HepG2 (cell line): ENCODE measurements around the gene OSGEPL1. TPM values are rescaled to one million over a fixed set of nuclear protein-coding genes. Genes with fewer than 3 reads are reported as not detected.
A peak's percentile ranks its signal among the peaks of the same experiment; 100 is the strongest.

ENCODE experiments used
- GMEB2 ChIP-seq: IDR thresholded peaks from 2 replicates; pipeline ENCODE4 v1.6.1; 2016; ENCODE audit warnings: missing biosample characterization, missing genetic modification reagents, low read depth
- HOXA7 ChIP-seq: sonication (generic); formaldehyde crosslinking; IDR thresholded peaks from 2 replicates; pipeline ENCODE4 v1.8.1; 2022; ENCODE audit warnings: mild to moderate bottlenecking, missing genetic modification reagents, moderate library complexity
- KMT2B ChIP-seq: IDR thresholded peaks from 2 replicates; pipeline ENCODE4 v1.6.1; 2016; ENCODE audit warnings: missing genetic modification reagents, missing compliant biosample characterization
- RFXAP ChIP-seq: sonication (generic); formaldehyde crosslinking; IDR thresholded peaks from 2 replicates; pipeline ENCODE4 v1.4.0; 2020; ENCODE audit warnings: missing genetic modification reagents, borderline replicate concordance
- SMAD3 ChIP-seq: sonication (generic); formaldehyde crosslinking; IDR thresholded peaks from 2 replicates; pipeline ENCODE4 v1.4.0; 2020; ENCODE audit warnings: missing genetic modification reagents
- U2AF2 ChIP-seq: fragments of 200-400 bp; formaldehyde crosslinking; IDR thresholded peaks from 2 replicates; pipeline ENCODE4 v1.6.1; 2017; ENCODE audit warnings: low read depth, mild to moderate bottlenecking, low read length
- ZBTB2 ChIP-seq: sonication (generic); formaldehyde crosslinking; IDR thresholded peaks from 2 replicates; pipeline ENCODE4 v1.8.0; 2022; ENCODE audit warnings: low read depth, missing genetic modification reagents
- ZFY ChIP-seq: sonication (generic); formaldehyde crosslinking; IDR thresholded peaks from 2 replicates; pipeline ENCODE4 v1.4.0; 2020; ENCODE audit warnings: missing genetic modification reagents
- ZMAT3 ChIP-seq: sonication (generic); formaldehyde crosslinking; conservative IDR thresholded peaks from 2 replicates; pipeline ENCODE4 v1.7.0; 2021; ENCODE audit warnings: missing genetic modification reagents
- ZMYM3 ChIP-seq: sonication (generic); formaldehyde crosslinking; IDR thresholded peaks from 2 replicates; pipeline ENCODE4 v1.5.1; 2020; ENCODE audit warnings: mild to moderate bottlenecking, missing genetic modification reagents
- ZNF234 ChIP-seq: sonication (generic); formaldehyde crosslinking; conservative IDR thresholded peaks from 2 replicates; pipeline ENCODE4 v1.5.1; 2020; ENCODE audit warnings: mild to moderate bottlenecking, missing genetic modification reagents
- ZNF563 ChIP-seq: sonication (generic); formaldehyde crosslinking; IDR thresholded peaks from 2 replicates; pipeline ENCODE4 v1.8.0; 2022; ENCODE audit warnings: mild to moderate bottlenecking, moderate library complexity, missing genetic modification reagents
- ZNF569 ChIP-seq: sonication (generic); formaldehyde crosslinking; IDR thresholded peaks from 2 replicates; pipeline ENCODE4 v1.5.0; 2020; ENCODE audit warnings: mild to moderate bottlenecking, missing genetic modification reagents, moderate library complexity, borderline replicate concordance
- ZNF605 ChIP-seq: sonication (generic); formaldehyde crosslinking; IDR thresholded peaks from 2 replicates; pipeline ENCODE4 v1.8.0; 2022; ENCODE audit warnings: mild to moderate bottlenecking, missing genetic modification reagents
- polyA plus RNA-seq, 8 experiments: library from polyadenylated mRNA; depleted of rRNA in 3 of 8; stranded (reverse) in 7 of 8; unstranded in 1 of 8; fragments of >200 nt; fragmentation: Illumina TruSeq in 4 of 8; extraction: Trizol in 4 of 8; gene quantifications; 2 replicates each; pipeline versions ENCODE4 v1.2.1 to v1.2.3, GENCODE V29; 2011 to 2016; ENCODE audit warnings: low read depth in 4 of 8, missing spikeins in 1 of 8, mixed read lengths in 1 of 8; ENCODE audit not compliant: insufficient read depth in 1 of 8
- total RNA-seq, 5 experiments: library from RNA; depleted of rRNA; stranded (reverse); fragments of >200 nt; fragmentation: Illumina TruSeq; extraction: Trizol; gene quantifications; 2 replicates each; pipeline ENCODE4 v1.2.3, GENCODE V29; 2016; ENCODE audit warnings: low read depth in 1 of 5
- TF ChIP-seq, protein P1 (sequence below): IDR thresholded peaks from 2 replicates; pipeline ENCODE4 v1.6.1; 2012; ENCODE audit warnings: inconsistent platforms
- TF ChIP-seq, protein P2 (sequence below): sonication (generic); formaldehyde crosslinking; IDR thresholded peaks from 2 replicates; pipeline ENCODE4 v1.5.1; 2020; ENCODE audit warnings: mild to moderate bottlenecking, missing genetic modification reagents, moderate library complexity
- TF ChIP-seq, protein P3 (sequence below): sonication (generic); formaldehyde crosslinking; IDR thresholded peaks from 2 replicates; pipeline ENCODE4 v1.8.1; 2023; ENCODE audit warnings: mild to moderate bottlenecking, missing genetic modification reagents

OSGEPL1 gene
- total and polyA plus RNA-seq, 2 of the 13 experiments (the other 11 are each of a cell fraction or from before 2014, with no cell fraction given), result 10.2 to 10.8 TPM

DNA sequence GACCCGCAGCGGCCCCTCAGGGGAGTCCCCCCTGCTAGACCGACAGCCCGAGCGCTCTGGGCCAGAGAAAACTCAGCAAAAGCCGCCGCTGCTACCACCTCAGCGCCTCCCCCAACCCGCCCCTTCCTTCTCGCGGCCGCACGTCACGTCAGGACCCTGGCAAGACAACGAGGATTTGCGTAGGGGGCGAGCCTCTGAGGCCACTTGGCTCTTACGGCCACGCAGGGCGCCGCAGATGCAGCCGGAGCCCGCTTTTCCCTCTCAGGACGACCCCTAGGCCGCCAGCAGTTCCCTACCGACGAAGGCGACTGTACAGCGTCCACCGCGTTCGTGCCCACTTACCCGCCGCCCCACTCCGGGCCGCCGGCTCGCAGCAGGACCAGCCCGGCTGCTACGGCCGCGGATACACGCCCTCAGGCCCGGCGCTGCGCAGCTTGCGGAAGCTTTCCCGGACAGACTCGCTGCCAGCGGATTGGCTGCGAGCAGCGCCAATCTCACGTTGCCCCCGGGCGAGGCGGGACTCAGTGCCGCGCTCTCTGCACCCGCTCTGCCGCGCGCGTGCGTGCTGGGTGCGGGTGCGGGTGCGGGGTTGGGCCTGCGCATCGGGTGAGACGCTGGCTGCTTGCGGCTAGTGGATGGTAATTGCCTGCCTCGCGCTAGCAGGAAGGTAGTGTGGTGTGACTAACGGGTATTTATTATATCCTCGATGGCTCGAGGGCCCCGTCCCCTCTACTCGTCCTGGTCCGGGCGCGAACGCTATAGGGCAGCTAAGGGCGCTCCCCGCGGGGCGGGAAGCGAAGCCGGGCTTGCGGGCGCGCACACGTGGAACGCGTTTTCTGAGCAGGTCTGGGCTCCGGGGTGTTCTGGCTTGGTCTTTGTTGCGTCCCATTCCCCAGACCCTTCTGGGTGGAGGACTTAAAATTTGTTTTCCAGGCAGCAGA is 21.6 kb upstream of the OSGEPL1 start, which contains the start of the genes ORMDL1 and PMS1 (continued):
- TF ChIP-seq U2AF2 (peak; percentile 79; the same call in 1 of the 2 replicates), RFXAP (peak; percentile 82), ZNF569 (CRISPR knock-in tag) (0 out of 2 replicates have a peak, but pooled peaks have one; percentile 13), GMEB2 (peak; percentile 90; the same call in 1 of the 2 replicates), ZNF605 (CRISPR knock-in tag) (peak; percentile 99), ZFY (peak; percentile 99), KMT2B (CRISPR knock-in tag) (peak; percentile 94), ZMYM3 (CRISPR knock-in tag) (no peak; the same call in none of the 2 replicates), SMAD3 (CRISPR knock-in tag) (peak; percentile 59), ZNF563 (CRISPR knock-in tag) (peak; percentile 97), HOXA7 (CRISPR knock-in tag) (peak; percentile 67; the same call in 1 of the 2 replicates), ZNF234 (peak; percentile 89; the same call in 1 of the 2 replicates), ZBTB2 (CRISPR knock-in tag) (peak; percentile 18; the same call in 1 of the 2 replicates), ZMAT3 (CRISPR knock-in tag) (peak; percentile 99)
- TF ChIP-seq, protein P1, sequence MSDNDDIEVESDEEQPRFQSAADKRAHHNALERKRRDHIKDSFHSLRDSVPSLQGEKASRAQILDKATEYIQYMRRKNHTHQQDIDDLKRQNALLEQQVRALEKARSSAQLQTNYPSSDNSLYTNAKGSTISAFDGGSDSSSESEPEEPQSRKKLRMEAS, result peak; percentile 95
- TF ChIP-seq, protein P2, sequence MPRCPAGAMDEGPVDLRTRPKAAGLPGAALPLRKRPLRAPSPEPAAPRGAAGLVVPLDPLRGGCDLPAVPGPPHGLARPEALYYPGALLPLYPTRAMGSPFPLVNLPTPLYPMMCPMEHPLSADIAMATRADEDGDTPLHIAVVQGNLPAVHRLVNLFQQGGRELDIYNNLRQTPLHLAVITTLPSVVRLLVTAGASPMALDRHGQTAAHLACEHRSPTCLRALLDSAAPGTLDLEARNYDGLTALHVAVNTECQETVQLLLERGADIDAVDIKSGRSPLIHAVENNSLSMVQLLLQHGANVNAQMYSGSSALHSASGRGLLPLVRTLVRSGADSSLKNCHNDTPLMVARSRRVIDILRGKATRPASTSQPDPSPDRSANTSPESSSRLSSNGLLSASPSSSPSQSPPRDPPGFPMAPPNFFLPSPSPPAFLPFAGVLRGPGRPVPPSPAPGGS (CRISPR knock-in tag), result peak; percentile 99
- TF ChIP-seq, protein P3, sequence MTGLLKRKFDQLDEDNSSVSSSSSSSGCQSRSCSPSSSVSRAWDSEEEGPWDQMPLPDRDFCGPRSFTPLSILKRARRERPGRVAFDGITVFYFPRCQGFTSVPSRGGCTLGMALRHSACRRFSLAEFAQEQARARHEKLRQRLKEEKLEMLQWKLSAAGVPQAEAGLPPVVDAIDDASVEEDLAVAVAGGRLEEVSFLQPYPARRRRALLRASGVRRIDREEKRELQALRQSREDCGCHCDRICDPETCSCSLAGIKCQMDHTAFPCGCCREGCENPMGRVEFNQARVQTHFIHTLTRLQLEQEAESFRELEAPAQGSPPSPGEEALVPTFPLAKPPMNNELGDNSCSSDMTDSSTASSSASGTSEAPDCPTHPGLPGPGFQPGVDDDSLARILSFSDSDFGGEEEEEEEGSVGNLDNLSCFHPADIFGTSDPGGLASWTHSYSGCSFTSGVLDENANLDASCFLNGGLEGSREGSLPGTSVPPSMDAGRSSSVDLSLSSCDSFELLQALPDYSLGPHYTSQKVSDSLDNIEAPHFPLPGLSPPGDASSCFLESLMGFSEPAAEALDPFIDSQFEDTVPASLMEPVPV (CRISPR knock-in tag), result peak; percentile 99
